ENCODE data around the gene MYL6.

- no peak for TF ChIP-seq CTCF (conservative IDR thresholded peaks at IDR 0.05 in 1 of 2, IDR thresholded peaks at IDR 0.05 in 1 of 2; ENCODE audit: extremely low read depth in 1 of 2, insufficient read depth in 1 of 2, low read depth in 1 of 2, low read length in 2 of 2)
- TF ChIP-seq EZH2 (IDR thresholded peaks at IDR 0.05; ENCODE audit: borderline replicate concordance, low read length), result no peak
Observed at GRCh38 chr12:56122637-56123036, 35.5 kb upstream of the MYL6 start.

Data from mammary epithelial cell (primary cell).